HCT116 (cell line): ENCODE results near the gene OTOGL. TPM values are rescaled to one million over a fixed set of nuclear protein-coding genes. Genes with fewer than 3 reads are reported as not detected.

Experiments used
- ATAC-seq: fragments of 200-7000 bp; cut with Tn5 transposase; 2 replicates; pipeline ENCODE4 v1.9.1; 2020; ENCODE audit warnings: mild to moderate bottlenecking, moderate library complexity
- BruUV-seq: library from RNA; stranded (reverse); fragments of 400-500 nt; replicated peaks from 2 replicates; lab custom pipeline; 2021; lab: Mats Ljungman, UMichigan
- CTCF ChIA-PET: fragments of 300-600 bp; sonication (Branson Sonifier 250); formaldehyde crosslinking; loops from one replicate; lab custom pipeline; 2021; ENCODE audit warnings: antibody characterized with exemption; lab: Charles Lee
- POLR2A ChIA-PET: fragments of 300-600, 350-600 bp; sonication (Branson Sonifier 250); formaldehyde crosslinking; loops from one replicate; lab custom pipeline; 2021; ENCODE audit warnings: antibody characterized with exemption; lab: Charles Lee
- RAD21 ChIA-PET, 2 experiments: fragments of 300-600 bp; sonication (Branson Sonifier 250); formaldehyde crosslinking; loops; one replicate each; lab custom pipeline; 2023; ENCODE audit warnings: low total read pairs in 2 of 2; ENCODE audit not compliant: uncharacterized antibody in 2 of 2, unreplicated experiment in 2 of 2, low non-redundant PET in 1 of 2; lab: Charles Lee
- DNase-seq: peaks from one replicate; pipeline ENCODE4 v3.0.0-alpha.2; 2010; ENCODE audit warnings: low read depth, low spot score
- H2AFZ ChIP-seq: fragments of 200-600 bp; shearing (Covaris generic), sonication (generic); 2 replicates; pipeline ENCODE4 v1.6.1; 2017; ENCODE audit warnings: low read depth, mixed run types, mixed read lengths, antibody characterized with exemption, low read length; ENCODE audit not compliant: poor library complexity, severe bottlenecking
- H3K27ac ChIP-seq: 2 replicates; pipeline ENCODE4 v1.5.1; 2012; ENCODE audit warnings: low read depth, low read length
- H3K27me3 ChIP-seq: fragments of 200-600 bp; sonication (generic); 2 replicates; pipeline ENCODE4 v1.6.1; 2016; ENCODE audit warnings: mixed run types, low read length, mixed read lengths; ENCODE audit not compliant: insufficient read depth
- H3K36me3 ChIP-seq, 2 experiments: fragments of 200-500 bp in 1 of 2; fragments of 200-600 bp in 1 of 2; sonication (Bioruptor generic) in 1 of 2; sonication (generic) in 1 of 2; 2 replicates each; pipeline versions ENCODE4 v1.5.1 to v1.6.1; 2014 to 2016; ENCODE audit warnings: low read length in 2 of 2, inconsistent platforms in 1 of 2, mixed read lengths in 1 of 2, mixed run types in 1 of 2; ENCODE audit not compliant: insufficient read depth in 2 of 2, control insufficient read depth in 1 of 2
- H3K4me1 ChIP-seq, 2 experiments: fragments of 200-600 bp in 1 of 2; sonication (generic) in 1 of 2; 2 replicates each; pipeline versions ENCODE4 v1.5.1 to v1.6.1; 2012 to 2017; ENCODE audit warnings: low read length in 2 of 2, inconsistent platforms in 1 of 2, mild to moderate bottlenecking in 1 of 2, mixed read lengths in 1 of 2, mixed run types in 1 of 2, moderate library complexity in 1 of 2; ENCODE audit not compliant: insufficient read depth in 2 of 2, control insufficient read depth in 1 of 2
- H3K4me2 ChIP-seq: fragments of 200-600 bp; sonication (generic); 2 replicates; pipeline ENCODE4 v1.6.1; 2017; ENCODE audit warnings: mixed run types, low read length, mixed read lengths
- H3K4me3 ChIP-seq, 2 experiments: fragments of 200-600 bp in 1 of 2; sonication (generic) in 1 of 2; replicated peaks in 1 of 2; 2 replicates each; pipeline ENCODE4 v1.5.1; 2011 to 2016; ENCODE audit warnings: low read length in 2 of 2, control low read depth in 1 of 2, low read depth in 1 of 2, mild to moderate bottlenecking in 1 of 2, mixed read lengths in 1 of 2, mixed run types in 1 of 2
- H3K79me2 ChIP-seq: fragments of 200-600 bp; sonication (generic); 2 replicates; pipeline ENCODE4 v1.6.1; 2017; ENCODE audit warnings: mild to moderate bottlenecking, mixed run types, low read length, moderate library complexity, mixed read lengths; ENCODE audit not compliant: insufficient read depth
- H3K9ac ChIP-seq: fragments of 200-600 bp; sonication (generic); 2 replicates; pipeline ENCODE4 v1.6.1; 2016; ENCODE audit warnings: low read length, mixed read lengths
- H3K9me2 ChIP-seq: fragments of 200-600 bp; sonication (generic), shearing (Covaris generic); 2 replicates; pipeline ENCODE4 v1.6.1; 2017; ENCODE audit warnings: mixed run types, mild to moderate bottlenecking, moderate library complexity; ENCODE audit not compliant: insufficient read depth
- H3K9me3 ChIP-seq, 2 experiments: fragments of 200-500 bp in 1 of 2; fragments of 200-600 bp in 1 of 2; sonication (Bioruptor generic) in 1 of 2; sonication (generic) in 1 of 2; 2 replicates each; pipeline ENCODE4 v1.6.1; 2014 to 2017; ENCODE audit warnings: low read length in 2 of 2, mixed read lengths in 2 of 2, inconsistent platforms in 1 of 2, low read depth in 1 of 2, mild to moderate bottlenecking in 1 of 2, mixed run types in 1 of 2, moderate library complexity in 1 of 2; ENCODE audit not compliant: control insufficient read depth in 1 of 2, insufficient read depth in 1 of 2
- H4K20me1 ChIP-seq: fragments of 200-600 bp; sonication (generic), shearing (Covaris generic); 2 replicates; pipeline ENCODE4 v1.6.1; 2017; ENCODE audit warnings: mixed run types, mild to moderate bottlenecking, moderate library complexity; ENCODE audit not compliant: insufficient read depth
- ELF1 ChIP-seq: IDR thresholded peaks from 2 replicates; pipeline ENCODE4 v1.6.1; 2012; ENCODE audit warnings: low read depth, borderline replicate concordance
- EZH2 ChIP-seq: fragments of 200-600 bp; sonication (generic); IDR thresholded peaks from 2 replicates; pipeline ENCODE4 v1.6.1; 2017; ENCODE audit warnings: antibody characterized with exemption, mixed run types
- EZH2phosphoT487 ChIP-seq: fragments of 200-600 bp; IDR thresholded peaks from 2 replicates; pipeline ENCODE4 v1.6.1; 2018; ENCODE audit warnings: antibody characterized with exemption, borderline replicate concordance
- JUND ChIP-seq: IDR thresholded peaks from 2 replicates; pipeline ENCODE4 v1.6.1; 2012
- SIN3A ChIP-seq: IDR thresholded peaks from 2 replicates; pipeline ENCODE4 v1.6.1; 2012; ENCODE audit warnings: low read depth
- SRF ChIP-seq: IDR thresholded peaks from 2 replicates; pipeline ENCODE4 v1.6.1; 2012; ENCODE audit warnings: low read depth
- TCF7L2 ChIP-seq: IDR thresholded peaks from 2 replicates; pipeline ENCODE4 v1.7.0; 2011; ENCODE audit warnings: borderline replicate concordance, inconsistent platforms; ENCODE audit not compliant: insufficient read depth, insufficient read length; ENCODE audit errors: extremely low read depth
- YY1 ChIP-seq: IDR thresholded peaks from 2 replicates; pipeline ENCODE4 v1.6.1; 2011; ENCODE audit warnings: low read length, low read depth, moderate library complexity, mild to moderate bottlenecking; ENCODE audit not compliant: insufficient replicate concordance; ENCODE audit errors: extremely low read depth
- ZBTB33 ChIP-seq: IDR thresholded peaks from 2 replicates; pipeline ENCODE4 v1.6.1; 2011; ENCODE audit warnings: mild to moderate bottlenecking, low read length, moderate library complexity; ENCODE audit not compliant: insufficient replicate concordance; ENCODE audit errors: extremely low read depth
- ZFX ChIP-seq: fragments of 450-650 bp; IDR thresholded peaks from 2 replicates; pipeline ENCODE4 v1.6.1; 2017
- intact Hi-C: fragments of 100-400 bp; cut with micrococcal nuclease; formaldehyde crosslinking; loops from 2 replicates; pipeline ENCODE4 v1.10.0; 2022
- total RNA-seq: library from RNA; stranded (reverse); gene quantifications from one replicate; pipeline ENCODE4 v1.2.1, GENCODE V29; 2021; ENCODE audit not compliant: unreplicated experiment

Gene OTOGL
- total RNA-seq, 1 experiment from 2014 or later: not detected

GRCh38 chr12:80170915-80171314 lies 71.6 kb downstream of the OTOGL start (continued):
- no peak for TF ChIP-seq ZFX
- no peak for TF ChIP-seq JUND
- TF ChIP-seq EZH2phosphoT487: no peak

- BruUV-seq: no TSS peak
- Histone ChIP-seq H2AFZ (no peak overlapping the region), H3K4me1 (no peaks in the 10 kb centered on the region), H3K9me2 (no peaks in the 10 kb centered on the region), H3K36me3 (no peaks in the 10 kb centered on the region), H3K27me3 (no peaks in the 10 kb centered on the region), H3K9ac (no peak overlapping the region), H3K9me3 (no peaks in the 10 kb centered on the region), H3K27ac (no peak overlapping the region), H4K20me1 (no peaks in the 10 kb centered on the region), H3K4me2 (no peak overlapping the region), H3K4me3 (no peak overlapping the region), H3K79me2 (no peaks in the 10 kb centered on the region)
- DNase-seq (no peak), ATAC-seq (no peak)
- CTCF ChIA-PET: no interaction called here
- RAD21 ChIA-PET: no interaction called here
- TF ChIP-seq TCF7L2 (no peak), SRF (no peak), SIN3A (no peak), EZH2 (no peak), JUND (no peak), YY1 (no peak), ELF1 (no peak), ZBTB33 (no peak)
- intact Hi-C loops: no loop called here
- POLR2A ChIA-PET: no interaction called here
Measured at GRCh38 chr12:80173083-80173864, 73.9 kb downstream of the OTOGL start.
